ENCODE measurements around the gene BDH2.

DNA sequence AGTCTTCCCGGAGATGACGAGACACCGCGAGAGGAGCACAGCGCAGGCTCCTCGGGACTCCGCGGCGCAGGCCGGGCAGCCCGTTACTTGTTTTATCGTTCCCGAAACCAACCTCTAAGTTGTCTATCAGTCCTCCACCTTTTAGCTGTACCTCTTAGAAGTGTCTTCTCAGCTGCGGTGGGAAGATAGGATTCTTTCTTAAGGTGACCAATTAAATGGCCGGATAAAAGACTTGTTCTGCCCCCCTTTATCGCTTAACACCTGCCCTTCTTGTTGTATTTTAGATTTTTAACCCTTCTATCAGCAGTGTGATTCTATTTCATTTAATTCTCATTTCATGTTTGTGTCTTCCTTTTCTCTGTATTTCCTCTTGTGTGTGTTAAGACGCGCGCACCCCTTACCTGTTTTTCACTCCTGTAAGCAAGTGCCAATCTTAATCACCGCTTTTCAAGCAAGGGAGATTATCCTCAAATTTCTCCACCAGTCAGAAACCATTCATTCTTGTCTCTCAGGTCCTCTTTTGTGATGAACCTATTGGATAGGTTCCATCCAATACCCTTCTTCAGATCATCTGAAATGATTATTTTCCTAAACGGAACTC is 22.8 kb downstream of the BDH2 start, which contains the start of gene SLC9B2:
- TF ChIP-seq TARDBP (IDR thresholded peaks at IDR 0.05): no peak
- no peak for TF ChIP-seq L3MBTL2 (conservative IDR thresholded peaks at IDR 0.05)
- TF ChIP-seq ARNT (IDR thresholded peaks at IDR 0.05): no peak
- TF ChIP-seq NFRKB (IDR thresholded peaks at IDR 0.05): no peak
- no peak for TF ChIP-seq HDGF (IDR thresholded peaks at IDR 0.05; ENCODE audit: borderline replicate concordance)
- no peak for TF ChIP-seq CTBP1 (IDR thresholded peaks at IDR 0.05; ENCODE audit: borderline replicate concordance)
- no peak for TF ChIP-seq ZNF384 (IDR thresholded peaks at IDR 0.05)
- TF ChIP-seq ELF4 (IDR thresholded peaks at IDR 0.05): no peak
- no peak for TF ChIP-seq FOXM1 (IDR thresholded peaks at IDR 0.05; ENCODE audit: borderline replicate concordance)
- no peak for TF ChIP-seq SP1 (IDR thresholded peaks at IDR 0.05)
- TF ChIP-seq BHLHE40 (IDR thresholded peaks at IDR 0.05; ENCODE audit: borderline replicate concordance): no peak
- no peak for TF ChIP-seq FOXA1 (IDR thresholded peaks at IDR 0.05)
- TF ChIP-seq FOXK2 (IDR thresholded peaks at IDR 0.05): no peak
- no peak for TF ChIP-seq SUZ12 (IDR thresholded peaks at IDR 0.05)

All from HEK293T (cell line).